ENCODE measurements around the gene CEMIP. TPM values are rescaled to one million over a fixed set of nuclear protein-coding genes. Genes with fewer than 3 reads are reported as not detected.
"Not testable (repeated sequence)": the region's sequence is repeated elsewhere in the genome, so short reads cannot be mapped to it uniquely, and the experiment has no call there.

The CEMIP gene
- total RNA-seq, 1 donor from 2014 or later = 5.3 TPM

GRCh38 chr15:80949756-80950155 is 170.6 kb downstream of the CEMIP start:
- TF ChIP-seq CTCF (IDR thresholded peaks at IDR 0.05; ENCODE audit: insufficient read depth, low read length, severe bottlenecking) = no peak
- FAIRE-seq = no peak
- DNase-seq (ENCODE audit: low read depth) = no peak
- peaks cover 7% of the 10 kb centered on the region for H3K36me3 ChIP-seq (ENCODE audit: control insufficient read depth, insufficient read depth, low read length)
- H3K27me3 ChIP-seq (ENCODE audit: control insufficient read depth, insufficient read depth, low read length) = no peaks in the 10 kb centered on the region
- H3K4me3 ChIP-seq (ENCODE audit: low read depth, low read length) = no peak overlapping the region

GRCh38 chr15:80950291-80951078 is 171.3 kb downstream of the CEMIP start:
- H3K4me3 ChIP-seq (ENCODE audit: low read depth, low read length) = no peak overlapping the region
- FAIRE-seq (no peak), DNase-seq (ENCODE audit: low read depth) (no peak)
- no peak for TF ChIP-seq CTCF (IDR thresholded peaks at IDR 0.05; ENCODE audit: insufficient read depth, low read length, severe bottlenecking)
- peaks cover 5% of the 10 kb centered on the region for H3K36me3 ChIP-seq (ENCODE audit: control insufficient read depth, insufficient read depth, low read length)
- H3K27me3 ChIP-seq (ENCODE audit: control insufficient read depth, insufficient read depth, low read length) = no peaks in the 10 kb centered on the region

- no peak for TF ChIP-seq CTCF (IDR thresholded peaks at IDR 0.05; ENCODE audit: insufficient read depth, low read length, severe bottlenecking)
- peaks cover 3% of the 10 kb centered on the region for H3K36me3 ChIP-seq (ENCODE audit: control insufficient read depth, insufficient read depth, low read length)
- H3K4me3 ChIP-seq (ENCODE audit: low read depth, low read length) = no peak overlapping the region
- no peak for DNase-seq (ENCODE audit: low read depth)
- H3K27me3 ChIP-seq (ENCODE audit: control insufficient read depth, insufficient read depth, low read length) = no peaks in the 10 kb centered on the region
- no peak for FAIRE-seq
Measured at GRCh38 chr15:80951941-80952340, 172.8 kb downstream of the CEMIP start.

- TF ChIP-seq CTCF (IDR thresholded peaks at IDR 0.05; ENCODE audit: insufficient read depth, low read length, severe bottlenecking) = no peak
- FAIRE-seq = no peak
- Histone ChIP-seq H3K4me3 (ENCODE audit: low read depth, low read length) (no peak overlapping the region), H3K36me3 (ENCODE audit: control insufficient read depth, insufficient read depth, low read length) (peaks cover 3% of the 10 kb centered on the region), H3K27me3 (ENCODE audit: control insufficient read depth, insufficient read depth, low read length) (no peaks in the 10 kb centered on the region)
- no peak for DNase-seq (ENCODE audit: low read depth)
Measured at GRCh38 chr15:80953001-80953952, 174.1 kb downstream of the CEMIP start.

GRCh38 chr15:80953953-80954778 is 175.0 kb downstream of the CEMIP start:
- FAIRE-seq (no peak), DNase-seq (ENCODE audit: low read depth) (no peak)
- no peak overlapping the region for H3K4me3 ChIP-seq (ENCODE audit: low read depth, low read length)
- no peak for TF ChIP-seq CTCF (IDR thresholded peaks at IDR 0.05; ENCODE audit: insufficient read depth, low read length, severe bottlenecking)
- H3K36me3 ChIP-seq (ENCODE audit: control insufficient read depth, insufficient read depth, low read length) = peaks cover 2% of the 10 kb centered on the region
- H3K27me3 ChIP-seq (ENCODE audit: control insufficient read depth, insufficient read depth, low read length) = no peaks in the 10 kb centered on the region

- DNase-seq (ENCODE audit: low read depth) = peak; percentile 98
- not testable (repeated sequence) for FAIRE-seq; H3K4me3 ChIP-seq (ENCODE audit: low read depth, low read length); H3K36me3 ChIP-seq (ENCODE audit: control insufficient read depth, insufficient read depth, low read length); H3K27me3 ChIP-seq (ENCODE audit: control insufficient read depth, insufficient read depth, low read length)
Measured at GRCh38 chr15:80955571-80956452, 176.6 kb downstream of the CEMIP start.

Data from bronchial epithelial cell (primary cell).